Measurements from ENCODE around the gene NLRP8. TPM values are rescaled to one million over a fixed set of nuclear protein-coding genes. Genes with fewer than 3 reads are reported as not detected.
A peak's percentile ranks its signal among the peaks of the same experiment; 100 is the strongest.

NLRP8 gene
- total and polyA plus RNA-seq, 2 donors (not counting 1 experiment from before 2014, with no cell fraction given), result not detected

DNA sequence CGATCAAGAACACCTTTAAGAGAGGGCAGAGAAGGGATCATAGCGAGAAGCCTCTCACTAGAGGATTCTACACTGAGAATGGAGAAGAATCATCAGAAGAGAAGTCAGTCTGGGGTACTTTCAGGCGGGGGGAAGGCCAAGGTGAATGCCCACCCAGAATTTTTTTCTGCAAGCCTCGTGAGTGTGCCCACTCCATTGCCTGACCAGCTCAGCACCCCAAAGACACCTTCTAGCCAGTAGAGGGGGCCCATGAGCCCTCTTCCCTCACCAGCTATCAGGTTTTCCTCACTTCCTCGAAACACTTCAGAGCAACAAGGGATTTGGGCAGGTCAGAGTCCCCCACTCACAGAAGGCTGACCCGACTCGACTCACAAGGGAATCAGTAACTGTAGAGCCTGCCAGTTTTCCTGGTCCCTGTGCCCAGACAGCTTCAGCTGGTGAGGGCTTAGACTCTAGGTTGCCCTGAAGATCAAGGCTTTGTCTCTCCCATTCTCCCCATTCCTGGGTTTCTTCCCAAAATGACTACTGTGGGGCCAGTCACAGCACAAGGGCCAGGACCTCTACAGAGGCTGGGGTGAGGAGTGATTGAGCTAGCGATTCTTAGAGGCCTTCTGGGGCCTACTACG lies 33.9 kb upstream of the NLRP8 start:
- 54% methylated on average over 7 of the region's 9 CpGs for WGBS (ENCODE audit: insufficient coverage)

GRCh38 chr19:55923556-55923955 lies 24.1 kb upstream of the NLRP8 start:
- no peaks in the 10 kb centered on the region for H3K79me2 ChIP-seq (ENCODE audit: control insufficient read depth, insufficient read depth, low read length)
- no peak overlapping the region for H3K27ac ChIP-seq (ENCODE audit: low read length in 2 of 2)
- H3K9me3 ChIP-seq (ENCODE audit: control extremely low read depth in 1 of 3, control insufficient read depth in 2 of 3, insufficient read depth in 1 of 3, low read length in 2 of 3), result peaks cover 0 to 21% (median 18%) of the 10 kb centered on the region in 3 donors
- H3K4me3 Mint-ChIP-seq, result no peak overlapping the region
- H4K20me1 ChIP-seq (ENCODE audit: control insufficient read depth, insufficient read depth, low read length, poor library complexity, severe bottlenecking), result no peaks in the 10 kb centered on the region
- no peaks in the 10 kb centered on the region for H3K27me3 ChIP-seq (replicated peaks in 1 of 4; ENCODE audit: control extremely low read depth in 1 of 4, control insufficient read depth in 3 of 4, insufficient read depth in 4 of 4, low read length in 3 of 4)
- H3K9ac ChIP-seq (ENCODE audit: low read length), result no peak overlapping the region
- ATAC-seq (ENCODE audit: low read depth) (no peak), DNase-seq (no peak)
- H3K4me3 ChIP-seq (ENCODE audit: control extremely low read depth in 1 of 5, extremely low read depth in 1 of 5, insufficient read depth in 1 of 5, low read depth in 2 of 5, low read length in 4 of 5), result no peak overlapping the region
- no peaks in the 10 kb centered on the region for H3K4me1 ChIP-seq (ENCODE audit: control insufficient read depth in 2 of 2, insufficient read depth in 2 of 2, low read length in 2 of 2)
- H3K27ac Mint-ChIP-seq, result no peak overlapping the region
- TF ChIP-seq CTCF (IDR thresholded peaks at IDR 0.05), result no peak
- no peak for TF ChIP-seq EZH2 (IDR thresholded peaks at IDR 0.05; ENCODE audit: borderline replicate concordance, insufficient read depth, low read depth, low read length, poor library complexity, severe bottlenecking)
- no peaks in the 10 kb centered on the region for H3K36me3 ChIP-seq (replicated peaks in 1 of 2; ENCODE audit: control extremely low read depth in 1 of 2, control insufficient read depth in 1 of 2, extremely low read depth in 1 of 2, insufficient read depth in 2 of 2, low read length in 1 of 2)
- CTCF ChIA-PET, result no interaction called here
- H3K27me3 Mint-ChIP-seq, result peaks cover 10% of the 10 kb centered on the region
- no peak overlapping the region for H2AFZ ChIP-seq (ENCODE audit: insufficient read depth, low read depth, low read length, poor library complexity, severe bottlenecking)
- no peak overlapping the region for H3K4me2 ChIP-seq (replicated peaks; ENCODE audit: low read depth, low read length, poor library complexity, severe bottlenecking)
- no peaks in the 10 kb centered on the region for H3K4me1 Mint-ChIP-seq
- whole genome bisulfite sequencing (ENCODE audit: insufficient coverage), result 80% methylated on average over 1 of the region's 5 CpGs
- H3K9me3 Mint-ChIP-seq (ENCODE audit: insufficient read depth), result peaks cover 8% of the 10 kb centered on the region
- POLR2A ChIA-PET, result no interaction called here
- intact Hi-C loops (cut with micrococcal nuclease), result no loop called here

More for the DNA sequence above, 33.9 kb upstream of the NLRP8 start:
- no peaks in the 10 kb centered on the region for H3K79me2 ChIP-seq (ENCODE audit: control insufficient read depth, insufficient read depth, low read length)
- ChIA-PET CTCF (no interaction called here), POLR2A (no interaction called here)
- TF ChIP-seq CTCF (IDR thresholded peaks at IDR 0.05) (peak; percentile 9), EZH2 (IDR thresholded peaks at IDR 0.05; ENCODE audit: borderline replicate concordance, insufficient read depth, low read depth, low read length, poor library complexity, severe bottlenecking) (no peak)
- no peaks in the 10 kb centered on the region for H4K20me1 ChIP-seq (ENCODE audit: control insufficient read depth, insufficient read depth, low read length, poor library complexity, severe bottlenecking)
- no peaks in the 10 kb centered on the region for H3K36me3 ChIP-seq (replicated peaks in 1 of 2; ENCODE audit: control extremely low read depth in 1 of 2, control insufficient read depth in 1 of 2, extremely low read depth in 1 of 2, insufficient read depth in 2 of 2, low read length in 1 of 2)
- ATAC-seq (ENCODE audit: low read depth) (no peak), DNase-seq (no peak)
- peaks cover 24% of the 10 kb centered on the region for H3K27me3 Mint-ChIP-seq
- H3K4me1 ChIP-seq (ENCODE audit: control insufficient read depth in 2 of 2, insufficient read depth in 2 of 2, low read length in 2 of 2), result no peaks in the 10 kb centered on the region
- no peak overlapping the region for H2AFZ ChIP-seq (ENCODE audit: insufficient read depth, low read depth, low read length, poor library complexity, severe bottlenecking)
- no peaks in the 10 kb centered on the region for H3K4me1 Mint-ChIP-seq
- intact Hi-C loops (cut with micrococcal nuclease), result no loop called here
- H3K4me2 ChIP-seq (replicated peaks; ENCODE audit: low read depth, low read length, poor library complexity, severe bottlenecking), result no peak overlapping the region
- no peak overlapping the region for H3K4me3 ChIP-seq (ENCODE audit: control extremely low read depth in 1 of 5, extremely low read depth in 1 of 5, insufficient read depth in 1 of 5, low read depth in 2 of 5, low read length in 4 of 5)
- H3K4me3 Mint-ChIP-seq, result no peak overlapping the region
- peaks cover 9% of the 10 kb centered on the region for H3K9me3 Mint-ChIP-seq (ENCODE audit: insufficient read depth)
- no peak overlapping the region for H3K27ac ChIP-seq (ENCODE audit: low read length in 2 of 2)
- H3K27ac Mint-ChIP-seq, result no peak overlapping the region
- peaks cover 0 to 10% (median 5%) of the 10 kb centered on the region in 3 donors for H3K9me3 ChIP-seq (ENCODE audit: control extremely low read depth in 1 of 3, control insufficient read depth in 2 of 3, insufficient read depth in 1 of 3, low read length in 2 of 3)
- H3K9ac ChIP-seq (ENCODE audit: low read length), result no peak overlapping the region
- H3K27me3 ChIP-seq (replicated peaks in 1 of 4; ENCODE audit: control extremely low read depth in 1 of 4, control insufficient read depth in 3 of 4, insufficient read depth in 4 of 4, low read length in 3 of 4), result peaks cover 0 to 5% (median 0%) of the 10 kb centered on the region in 4 experiments
